Peyer's patch (tissue), 4 donors: Measurements from ENCODE around the gene PLEKHG2. TPM values are rescaled to one million over a fixed set of nuclear protein-coding genes. Genes with fewer than 3 reads are reported as not detected.

Source experiments
- DNase-seq, 3 donors: peaks; one replicate each; pipeline ENCODE4 v3.0.0-alpha.2; 2017 to 2019
- H3K27ac ChIP-seq, 4 donors: fragments of 200-600 bp; sonication (generic); one replicate each; pipeline ENCODE4 v1.5.1; 2016 to 2019
- H3K27me3 ChIP-seq, 2 donors: fragments of 200-600 bp; sonication (generic); one replicate each; pipeline ENCODE4 v1.5.1; 2019
- H3K36me3 ChIP-seq, 3 donors: fragments of 200-600 bp; sonication (generic); one replicate each; pipeline ENCODE4 v1.5.1; 2016 to 2019
- H3K4me1 ChIP-seq, 4 donors: fragments of 200-600 bp; sonication (generic); one replicate each; pipeline ENCODE4 v1.5.1; 2016 to 2019
- H3K4me3 ChIP-seq, 4 donors: fragments of 200-600 bp; sonication (generic); 1 replicate in 3 of 4; 2 replicates in 1 of 4; pipeline ENCODE4 v1.5.1; 2016 to 2019; ENCODE audit warnings: mild to moderate bottlenecking in 1 of 4
- H3K9me3 ChIP-seq, 4 donors: fragments of 200-600 bp; sonication (generic); one replicate each; pipeline ENCODE4 v1.5.1; 2016 to 2019; ENCODE audit warnings: mild to moderate bottlenecking in 1 of 4
- POLR2A ChIP-seq, 2 donors: fragments of 450-650 bp; IDR thresholded peaks; one replicate each; pipeline ENCODE4 v1.5.1; 2017; ENCODE audit warnings: antibody characterized with exemption in 2 of 2, mild to moderate bottlenecking in 2 of 2, moderate library complexity in 2 of 2
- total RNA-seq, 4 donors: library from RNA; depleted of rRNA; stranded (reverse); fragments of >200 nt; gene quantifications; one replicate each; pipeline ENCODE4 v1.1.0, GENCODE V29; 2016
- TF ChIP-seq, protein P1 (sequence below), 6 experiments: fragments of 450-650 bp in 4 of 6; fragments of 200-600 bp in 2 of 6; sonication (generic) in 1 of 6; IDR thresholded peaks; one replicate each; pipeline ENCODE4 v1.5.1; 2017 to 2019; ENCODE audit warnings: antibody characterized with exemption in 6 of 6, mild to moderate bottlenecking in 3 of 6, moderate library complexity in 1 of 6

PLEKHG2 gene
- total RNA-seq, 4 donors from 2014 or later: 7.7 to 42.1 (median 16.1) TPM

DNA sequence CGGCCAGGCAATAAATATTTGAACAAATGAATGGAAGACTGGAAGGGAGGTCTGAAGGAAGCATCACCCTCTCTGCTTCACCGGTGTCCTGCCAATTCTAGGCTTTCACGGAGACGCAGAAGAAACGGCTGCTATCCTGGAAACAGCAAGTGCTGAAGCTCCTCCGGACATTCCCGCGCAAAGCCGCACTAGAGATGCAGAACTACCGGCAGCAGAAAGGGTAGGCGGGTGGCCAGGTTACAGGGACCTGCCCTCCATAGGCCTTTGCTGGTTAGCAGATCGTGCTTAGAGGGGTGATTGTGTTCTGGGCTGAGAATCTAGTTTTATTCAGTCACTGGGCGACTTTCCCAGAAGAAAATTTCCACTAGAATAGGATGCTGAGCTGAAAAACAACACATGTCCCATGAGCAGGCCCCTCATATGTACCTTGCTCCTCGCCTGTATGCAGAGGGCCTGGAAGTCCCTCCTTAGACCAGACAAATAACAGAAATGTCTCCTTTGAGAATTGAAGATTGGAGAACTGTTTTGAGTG, 32.5 kb upstream of the PLEKHG2 start:
- no peak for DNase-seq

DNA sequence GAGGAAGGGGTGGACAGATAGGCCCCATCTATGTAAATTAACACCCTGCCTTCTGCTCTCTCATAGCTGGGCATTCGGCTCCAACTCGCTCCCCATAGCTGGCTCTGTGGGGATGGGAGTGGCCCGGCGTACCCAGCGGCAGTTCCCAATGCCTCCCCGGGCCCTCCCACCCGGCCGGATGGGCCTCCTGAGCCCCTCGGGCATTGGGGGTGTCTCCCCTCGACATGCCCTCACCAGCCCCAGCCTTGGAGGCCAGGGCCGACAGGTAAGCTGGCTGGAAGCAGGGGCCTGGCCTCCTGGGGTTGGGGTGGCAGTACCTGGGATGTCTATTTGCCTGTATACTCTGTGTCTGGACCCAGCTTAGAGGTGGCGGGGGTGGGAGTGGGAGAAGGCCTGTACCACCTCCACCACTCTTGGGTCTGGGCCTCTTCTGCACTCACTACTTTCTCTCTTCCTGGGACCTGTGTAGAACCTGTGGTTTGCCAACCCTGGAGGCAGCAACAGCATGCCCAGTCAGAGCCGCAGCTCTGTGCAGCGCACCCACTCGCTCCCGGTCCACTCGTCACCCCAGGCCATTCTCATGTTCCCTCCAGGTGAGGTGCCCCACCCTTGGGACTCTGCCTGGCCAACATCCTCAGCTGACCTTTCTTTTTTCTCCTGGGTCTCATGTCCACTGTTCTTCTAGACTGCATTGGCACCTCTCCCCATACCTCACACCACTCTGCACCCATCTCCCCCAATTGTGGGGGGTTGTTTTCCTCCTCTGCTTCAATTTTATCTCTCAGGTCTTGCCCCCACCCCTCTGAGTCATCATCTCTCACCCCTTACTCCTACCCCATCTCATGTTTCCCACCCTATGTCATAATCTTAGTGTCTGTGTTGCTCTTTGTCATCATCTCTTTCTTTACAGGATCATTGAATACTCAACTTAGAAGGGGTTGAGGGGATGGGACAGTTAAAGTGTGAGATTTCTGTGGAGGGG, 31.7 kb upstream of the PLEKHG2 start:
- H3K4me3 ChIP-seq: no peak overlapping the region
- H3K36me3 ChIP-seq: peaks cover 0 to 92% (median 0%) of the 10 kb centered on the region in 3 donors
- no peaks in the 10 kb centered on the region for H3K27me3 ChIP-seq
- no peaks in the 10 kb centered on the region for H3K9me3 ChIP-seq
- H3K4me1 ChIP-seq: no peaks in the 10 kb centered on the region
- H3K27ac ChIP-seq: no peak overlapping the region
- DNase-seq: no peak
- TF ChIP-seq, protein P1, sequence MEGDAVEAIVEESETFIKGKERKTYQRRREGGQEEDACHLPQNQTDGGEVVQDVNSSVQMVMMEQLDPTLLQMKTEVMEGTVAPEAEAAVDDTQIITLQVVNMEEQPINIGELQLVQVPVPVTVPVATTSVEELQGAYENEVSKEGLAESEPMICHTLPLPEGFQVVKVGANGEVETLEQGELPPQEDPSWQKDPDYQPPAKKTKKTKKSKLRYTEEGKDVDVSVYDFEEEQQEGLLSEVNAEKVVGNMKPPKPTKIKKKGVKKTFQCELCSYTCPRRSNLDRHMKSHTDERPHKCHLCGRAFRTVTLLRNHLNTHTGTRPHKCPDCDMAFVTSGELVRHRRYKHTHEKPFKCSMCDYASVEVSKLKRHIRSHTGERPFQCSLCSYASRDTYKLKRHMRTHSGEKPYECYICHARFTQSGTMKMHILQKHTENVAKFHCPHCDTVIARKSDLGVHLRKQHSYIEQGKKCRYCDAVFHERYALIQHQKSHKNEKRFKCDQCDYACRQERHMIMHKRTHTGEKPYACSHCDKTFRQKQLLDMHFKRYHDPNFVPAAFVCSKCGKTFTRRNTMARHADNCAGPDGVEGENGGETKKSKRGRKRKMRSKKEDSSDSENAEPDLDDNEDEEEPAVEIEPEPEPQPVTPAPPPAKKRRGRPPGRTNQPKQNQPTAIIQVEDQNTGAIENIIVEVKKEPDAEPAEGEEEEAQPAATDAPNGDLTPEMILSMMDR (IDR thresholded peaks at IDR 0.05): no peak
- no peak for TF ChIP-seq POLR2A (IDR thresholded peaks at IDR 0.05)

More for the DNA sequence above, 32.5 kb upstream of the PLEKHG2 start:
- Histone ChIP-seq H3K36me3 (peaks cover 0 to 92% (median 0%) of the 10 kb centered on the region in 3 donors), H3K9me3 (no peaks in the 10 kb centered on the region), H3K4me1 (no peaks in the 10 kb centered on the region), H3K27ac (no peak overlapping the region), H3K4me3 (no peak overlapping the region), H3K27me3 (no peaks in the 10 kb centered on the region)
- TF ChIP-seq POLR2A (IDR thresholded peaks at IDR 0.05): no peak
- TF ChIP-seq, protein P1 (IDR thresholded peaks at IDR 0.05): no peak

DNA sequence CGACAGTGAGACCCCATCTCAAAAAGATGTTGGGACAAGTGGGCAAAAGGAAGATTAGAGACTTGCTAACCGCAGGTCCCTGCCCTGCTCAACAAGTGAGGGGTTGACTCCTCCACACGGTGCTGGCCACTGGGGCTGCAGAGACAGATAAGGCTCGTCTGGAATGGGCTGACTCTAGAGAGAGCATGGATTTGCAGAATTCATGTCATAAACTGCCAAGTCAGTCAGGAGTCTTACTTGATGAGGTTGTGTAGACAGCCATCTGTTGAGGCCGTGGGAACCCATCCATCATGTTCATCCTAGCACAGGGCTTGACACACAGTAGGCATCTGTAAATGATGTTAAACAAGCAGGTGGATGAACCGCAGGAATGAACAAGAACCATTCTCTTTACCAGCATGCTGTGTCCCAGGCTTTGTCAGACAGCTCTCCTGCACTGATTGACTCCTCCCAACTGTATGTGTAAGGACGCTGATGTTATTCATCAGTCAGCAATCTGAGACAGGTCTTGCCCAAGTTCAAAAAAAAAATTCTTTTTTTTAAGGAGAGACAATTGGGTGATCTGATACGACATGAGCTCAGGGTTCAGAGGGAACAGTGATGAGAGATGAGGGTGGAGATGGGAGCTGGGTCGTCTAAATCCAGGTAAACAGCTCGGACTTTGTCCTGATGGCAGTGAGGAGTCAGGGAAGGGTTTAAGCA, 30.4 kb upstream of the PLEKHG2 start:
- no peak overlapping the region for H3K27ac ChIP-seq
- H3K9me3 ChIP-seq: no peaks in the 10 kb centered on the region
- no peaks in the 10 kb centered on the region for H3K27me3 ChIP-seq
- TF ChIP-seq, protein P1 (IDR thresholded peaks at IDR 0.05): no peak
- TF ChIP-seq POLR2A (IDR thresholded peaks at IDR 0.05): no peak
- no peaks in the 10 kb centered on the region for H3K4me1 ChIP-seq
- H3K4me3 ChIP-seq: no peak overlapping the region
- DNase-seq: no peak
- peaks cover 0 to 90% (median 0%) of the 10 kb centered on the region in 3 donors for H3K36me3 ChIP-seq

DNA sequence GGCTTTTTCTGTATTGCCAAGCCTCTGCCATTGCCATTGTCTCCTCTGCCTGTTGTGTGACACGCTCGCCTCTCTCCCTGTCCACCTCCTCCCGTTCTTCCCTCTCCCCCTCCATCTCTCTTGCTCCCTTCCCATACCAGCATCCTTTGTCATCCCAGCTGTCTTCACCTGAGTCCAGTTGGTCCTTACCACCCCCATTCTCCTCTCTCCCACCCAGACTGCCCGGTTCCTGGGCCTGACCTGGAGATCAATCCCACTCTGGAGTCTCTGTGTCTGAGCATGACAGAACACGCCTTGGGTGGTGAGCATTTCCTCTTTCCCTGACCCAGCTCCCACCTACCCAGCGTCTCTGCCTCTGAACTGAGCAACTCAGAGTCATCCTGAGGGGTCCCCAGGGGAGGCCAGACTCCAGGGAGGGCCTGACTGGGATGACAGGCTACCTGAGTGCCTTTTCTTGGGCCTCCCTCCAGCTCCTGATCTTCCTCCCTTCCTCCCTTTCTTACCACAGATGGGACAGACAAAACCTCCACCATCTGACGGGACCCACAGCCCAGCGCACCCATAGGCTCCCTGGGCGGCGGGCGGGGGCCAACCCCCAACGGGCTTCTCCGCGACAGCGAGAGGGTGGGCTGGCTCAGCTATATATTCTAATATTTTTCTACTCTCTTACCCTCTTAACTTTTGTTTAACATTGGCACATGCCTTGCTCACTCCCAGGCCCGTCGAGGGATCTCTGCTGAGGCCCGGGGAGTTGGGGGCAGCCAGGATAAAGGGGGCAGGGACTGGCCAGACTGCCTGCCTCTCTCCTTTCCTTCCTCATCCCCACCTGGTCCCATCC, 29.3 kb upstream of the PLEKHG2 start:
- Histone ChIP-seq H3K36me3 (peaks cover 0 to 90% (median 0%) of the 10 kb centered on the region in 3 donors), H3K4me1 (no peaks in the 10 kb centered on the region), H3K4me3 (no peak overlapping the region), H3K27ac (no peak overlapping the region), H3K27me3 (no peaks in the 10 kb centered on the region), H3K9me3 (no peaks in the 10 kb centered on the region)
- TF ChIP-seq POLR2A (IDR thresholded peaks at IDR 0.05): no peak
- TF ChIP-seq, protein P1 (IDR thresholded peaks at IDR 0.05): no peak
- DNase-seq: no peak
